H4 (cell line): ENCODE data around the gene CSF1. TPM values are rescaled to one million over a fixed set of nuclear protein-coding genes. Genes with fewer than 3 reads are reported as not detected.
"Not testable (repeated sequence)": the region's sequence is repeated elsewhere in the genome, so short reads cannot be mapped to it uniquely, and the experiment has no call there.

Source experiments
- DNase-seq: peaks from one replicate; pipeline ENCODE4 v3.0.0-alpha.2; 2015; ENCODE audit warnings: low spot score
- total RNA-seq: library from RNA; depleted of rRNA; stranded (reverse); fragments of >200 nt; shearing (Covaris generic); gene quantifications from 2 replicates; pipeline ENCODE4 v1.2.3, GENCODE V29; 2014

The CSF1 gene
- total RNA-seq, 1 experiment from 2014 or later, result 18.9 TPM

- no peak for DNase-seq
These were observed 27.1 kb downstream of the CSF1 start for GRCh38 chr1:109937738-109938137.

GRCh38 chr1:109938556-109938955 lies 27.9 kb downstream of the CSF1 start:
- DNase-seq, result no peak

- DNase-seq, result no peak
These were observed 31.8 kb downstream of the CSF1 start for GRCh38 chr1:109942434-109942833.

GRCh38 chr1:109944541-109944940 lies 33.9 kb downstream of the CSF1 start:
- no peak for DNase-seq

- DNase-seq, result no peak
These were observed 35.9 kb downstream of the CSF1 start for GRCh38 chr1:109946511-109946910.

- DNase-seq, result no peak
These were observed 37.1 kb downstream of the CSF1 start for GRCh38 chr1:109947582-109948284.

- DNase-seq, result no peak
These were observed 37.6 kb downstream of the CSF1 start for GRCh38 chr1:109948285-109948630.

GRCh38 chr1:109950038-109950437 lies 39.4 kb downstream of the CSF1 start:
- no peak for DNase-seq

- no peak for DNase-seq
These were observed 39.9 kb downstream of the CSF1 start for GRCh38 chr1:109950509-109950908.

- not testable (repeated sequence) for DNase-seq
These were observed 40.9 kb downstream of the CSF1 start for GRCh38 chr1:109951501-109951900.

- no peak for DNase-seq
These were observed 43.4 kb downstream of the CSF1 start for GRCh38 chr1:109954041-109954512.

GRCh38 chr1:109959632-109959973 lies 49.0 kb downstream of the CSF1 start:
- DNase-seq, result no peak

- peak; percentile 52 for DNase-seq
These were observed 49.5 kb downstream of the CSF1 start for GRCh38 chr1:109959974-109960744.

- DNase-seq, result no peak
These were observed 50.1 kb downstream of the CSF1 start for GRCh38 chr1:109960745-109961094.

GRCh38 chr1:109963864-109964263 lies 53.2 kb downstream of the CSF1 start:
- no peak for DNase-seq

- peak; percentile 40 for DNase-seq
These were observed 58.6 kb downstream of the CSF1 start for GRCh38 chr1:109969146-109969829.

GRCh38 chr1:109969907-109970306 lies 59.3 kb downstream of the CSF1 start:
- no peak for DNase-seq

GRCh38 chr1:109971559-109971958 lies 60.9 kb downstream of the CSF1 start:
- DNase-seq, result no peak

- DNase-seq, result no peak
These were observed 63.5 kb downstream of the CSF1 start for GRCh38 chr1:109974191-109974590.

- DNase-seq, result peak; percentile 77
These were observed 65.1 kb downstream of the CSF1 start for GRCh38 chr1:109975718-109976117.

GRCh38 chr1:109976762-109977161 lies 66.1 kb downstream of the CSF1 start:
- no peak for DNase-seq

- no peak for DNase-seq
These were observed 66.6 kb downstream of the CSF1 start for GRCh38 chr1:109977225-109977624.
